RWPE1 (cell line): ENCODE data around the gene GRID1.

Experiments used
- CTCF ChIA-PET: fragments of 350-600 bp; sonication (Branson Sonifier 250); formaldehyde crosslinking; extraction: SDS; loops from one replicate; lab custom pipeline; 2021; lab: Yijun Ruan, JAX
- POLR2A ChIA-PET: fragments of 400-600 bp; formaldehyde crosslinking; extraction: SDS; loops from one replicate; lab custom pipeline; 2020; ENCODE audit warnings: antibody characterized with exemption; ENCODE audit not compliant: low non-redundant PET; lab: Yijun Ruan, JAX
- DNase-seq: peaks from one replicate; pipeline ENCODE4 v3.0.0; 2012; ENCODE audit warnings: low spot score
- H3K27ac ChIP-seq: fragments of 450-650 bp; 2 replicates; pipeline ENCODE4 v1.5.1; 2017
- CTCF ChIP-seq: fragments of 450-650 bp; conservative IDR thresholded peaks from 2 replicates; pipeline ENCODE4 v1.5.1; 2017; ENCODE audit warnings: low read depth, mild to moderate bottlenecking

Gene GRID1

GRCh38 chr10:86189891-86190290 is 176.7 kb downstream of the GRID1 start:
- TF ChIP-seq CTCF, result no peak
- ChIA-PET POLR2A (no interaction called here), CTCF (no interaction called here)
- H3K27ac ChIP-seq, result no peak overlapping the region
- DNase-seq, result no peak

- POLR2A ChIA-PET, result no interaction called here
- TF ChIP-seq CTCF, result no peak
- H3K27ac ChIP-seq, result no peak overlapping the region
- CTCF ChIA-PET, result interaction anchor here (0.6 kb wide), 2 partner anchors 117 to 771 kb away, joined by 4 to 5 read pairs; no protein-coding TSS in a partner anchor
- no peak for DNase-seq
Measured at GRCh38 chr10:86188796-86189558, 177.6 kb downstream of the GRID1 start.

- no peak overlapping the region for H3K27ac ChIP-seq
- CTCF ChIA-PET, result interaction anchor here (0.6 kb wide), 1 partner anchor 772 kb away, joined by 5 read pairs; no protein-coding TSS in a partner anchor
- POLR2A ChIA-PET, result no interaction called here
- DNase-seq, result no peak
- no peak for TF ChIP-seq CTCF
Measured at GRCh38 chr10:86188326-86188725, 178.3 kb downstream of the GRID1 start.

- no peak overlapping the region for H3K27ac ChIP-seq
- TF ChIP-seq CTCF, result no peak
- CTCF ChIA-PET, result no interaction called here
- no peak for DNase-seq
- POLR2A ChIA-PET, result no interaction called here
Measured at GRCh38 chr10:86187499-86188239, 178.9 kb downstream of the GRID1 start.

GRCh38 chr10:86186633-86187032 is 180.0 kb downstream of the GRID1 start:
- DNase-seq, result no peak
- CTCF ChIA-PET, result interaction anchor here (0.7 kb wide), 1 partner anchor 1384 kb away, joined by 3 read pairs; no protein-coding TSS in a partner anchor
- POLR2A ChIA-PET, result no interaction called here
- H3K27ac ChIP-seq, result no peak overlapping the region
- TF ChIP-seq CTCF, result no peak

GRCh38 chr10:86182595-86182994 is 184.0 kb downstream of the GRID1 start:
- CTCF ChIA-PET, result interaction anchor here (0.6 kb wide), 1 partner anchor 1527 kb away, joined by 3 read pairs; no protein-coding TSS in a partner anchor
- DNase-seq, result no peak
- POLR2A ChIA-PET, result no interaction called here
- H3K27ac ChIP-seq, result no peak overlapping the region
- TF ChIP-seq CTCF, result no peak
